HG02610 (cell line): Measurements from ENCODE around the gene VPS37C.
"Not testable (repeated sequence)": the region's sequence is repeated elsewhere in the genome, so short reads cannot be mapped to it uniquely, and the experiment has no call there.

Source experiments
- ATAC-seq: cut with Tn5 transposase; IDR thresholded peaks from one replicate; pipeline ENCODE4 v1.9.1; 2021; ENCODE audit warnings: mild to moderate bottlenecking, moderate library complexity; ENCODE audit not compliant: unreplicated experiment

VPS37C gene

GRCh38 chr11:61176446-61176845, 15.2 kb upstream of the VPS37C start:
- ATAC-seq, result no peak

GRCh38 chr11:61174949-61175348, 13.7 kb upstream of the VPS37C start:
- ATAC-seq, result no peak

- no peak for ATAC-seq
Observed at GRCh38 chr11:61174273-61174672, 13.0 kb upstream of the VPS37C start.

GRCh38 chr11:61173456-61173855, 12.2 kb upstream of the VPS37C start:
- ATAC-seq, result no peak

GRCh38 chr11:61172888-61173287, 11.7 kb upstream of the VPS37C start:
- ATAC-seq, result no peak

GRCh38 chr11:61172356-61172755, 11.1 kb upstream of the VPS37C start:
- no peak for ATAC-seq

GRCh38 chr11:61171907-61172306, 10.7 kb upstream of the VPS37C start:
- no peak for ATAC-seq

- ATAC-seq, result no peak
Observed at GRCh38 chr11:61170566-61170965, 9.3 kb upstream of the VPS37C start.

GRCh38 chr11:61168800-61169199, 7.6 kb upstream of the VPS37C start:
- ATAC-seq, result no peak

- ATAC-seq, result no peak
Observed at GRCh38 chr11:61168042-61168688, 6.9 kb upstream of the VPS37C start.

- ATAC-seq, result not testable (repeated sequence)
Observed at GRCh38 chr11:61166331-61166730, 5.1 kb upstream of the VPS37C start.

GRCh38 chr11:61165785-61166184, 4.6 kb upstream of the VPS37C start:
- ATAC-seq, result not testable (repeated sequence)

GRCh38 chr11:61164606-61165424, 3.6 kb upstream of the VPS37C start:
- no peak for ATAC-seq

- ATAC-seq, result no peak
Observed at GRCh38 chr11:61163714-61164605, 2.7 kb upstream of the VPS37C start.

GRCh38 chr11:61163021-61163420, 1.8 kb upstream of the VPS37C start:
- ATAC-seq, result no peak

- no peak for ATAC-seq
Observed at GRCh38 chr11:61162092-61162941, 1.1 kb upstream of the VPS37C start.

- no peak for ATAC-seq
Observed at GRCh38 chr11:61160487-61161189, 588 bp downstream of the VPS37C start.

- no peak for ATAC-seq
Observed at GRCh38 chr11:61158691-61159381, 2.4 kb downstream of the VPS37C start.

GRCh38 chr11:61157743-61158142, 3.5 kb downstream of the VPS37C start:
- ATAC-seq, result no peak
